ENCODE results near the gene RGS14. TPM values are rescaled to one million over a fixed set of nuclear protein-coding genes. Genes with fewer than 3 reads are reported as not detected.
A peak's percentile ranks its signal among the peaks of the same experiment; 100 is the strongest.

RGS14 gene
- total RNA-seq, 4 donors from 2014 or later: 38.5 to 85.9 (median 68.8) TPM

GRCh38 chr5:177388521-177389052 lies 30.9 kb downstream of the RGS14 start:
- no peaks in the 10 kb centered on the region for H3K27me3 ChIP-seq
- no peak for DNase-seq (ENCODE audit: low spot score in 2 of 2)
- WGBS: 55% methylated on average over 7 of the region's 10 CpGs
- no peaks in the 10 kb centered on the region for H3K9me3 ChIP-seq
- no peak overlapping the region for H3K4me3 ChIP-seq
- TF ChIP-seq CTCF (IDR thresholded peaks at IDR 0.05): no peak
- no peak for TF ChIP-seq EP300 (IDR thresholded peaks at IDR 0.05)
- TF ChIP-seq POLR2AphosphoS5 (IDR thresholded peaks at IDR 0.05): no peak
- TF ChIP-seq POLR2A (IDR thresholded peaks at IDR 0.05): no peak
- peak overlapping the region; percentile 80 for H3K27ac ChIP-seq
- H3K36me3 ChIP-seq: no peaks in the 10 kb centered on the region
- H3K4me1 ChIP-seq: peaks cover 32% of the 10 kb centered on the region

- WGBS: 16% methylated on average over 15 of the region's 21 CpGs
- no peak for TF ChIP-seq POLR2AphosphoS5 (IDR thresholded peaks at IDR 0.05)
- TF ChIP-seq CTCF (IDR thresholded peaks at IDR 0.05): no peak
- no peak for TF ChIP-seq EP300 (IDR thresholded peaks at IDR 0.05)
- no peak for TF ChIP-seq POLR2A (IDR thresholded peaks at IDR 0.05)
- Histone ChIP-seq H3K4me1 (peaks cover 32% of the 10 kb centered on the region), H3K4me3 (peak overlapping the region; percentile 8), H3K27ac (peak overlapping the region; percentile 80), H3K9me3 (no peaks in the 10 kb centered on the region), H3K36me3 (no peaks in the 10 kb centered on the region), H3K27me3 (no peaks in the 10 kb centered on the region)
- peak in 1 of 2 donors; percentile 75 for DNase-seq (ENCODE audit: low spot score in 2 of 2)
These were observed 31.8 kb downstream of the RGS14 start for GRCh38 chr5:177389241-177390169.

- no peaks in the 10 kb centered on the region for H3K27me3 ChIP-seq
- H3K36me3 ChIP-seq: no peaks in the 10 kb centered on the region
- peak; percentile 89 for DNase-seq (ENCODE audit: low spot score in 2 of 2)
- peak; percentile 95 for TF ChIP-seq CTCF (IDR thresholded peaks at IDR 0.05)
- no peak for TF ChIP-seq EP300 (IDR thresholded peaks at IDR 0.05)
- peak overlapping the region; percentile 80 for H3K27ac ChIP-seq
- WGBS: 25% methylated on average over 9 of the region's 13 CpGs
- H3K4me3 ChIP-seq: no peak overlapping the region
- H3K4me1 ChIP-seq: peaks cover 32% of the 10 kb centered on the region
- H3K9me3 ChIP-seq: no peaks in the 10 kb centered on the region
These were observed 32.9 kb downstream of the RGS14 start for GRCh38 chr5:177390363-177391300.

GRCh38 chr5:177392765-177393164 lies 35.0 kb downstream of the RGS14 start:
- DNase-seq (ENCODE audit: low spot score in 2 of 2): no peak
- Histone ChIP-seq H3K4me1 (peaks cover 24% of the 10 kb centered on the region), H3K27ac (no peak overlapping the region), H3K9me3 (no peaks in the 10 kb centered on the region), H3K27me3 (peaks cover 12% of the 10 kb centered on the region), H3K4me3 (no peak overlapping the region), H3K36me3 (no peaks in the 10 kb centered on the region)
- no peak for TF ChIP-seq CTCF (IDR thresholded peaks at IDR 0.05)
- TF ChIP-seq POLR2A (IDR thresholded peaks at IDR 0.05): no peak
- TF ChIP-seq EP300 (IDR thresholded peaks at IDR 0.05): no peak
- no peak for TF ChIP-seq POLR2AphosphoS5 (IDR thresholded peaks at IDR 0.05)
- 90% methylated on average over 5 of the region's 5 CpGs for WGBS
